Cardiac muscle cell (in vitro differentiated cells and primary cell): ENCODE data around the gene C6orf89. TPM values are rescaled to one million over a fixed set of nuclear protein-coding genes. Genes with fewer than 3 reads are reported as not detected.
A peak's percentile ranks its signal among the peaks of the same experiment; 100 is the strongest.

Source experiments
- DNase-seq, 2 donors: peaks; one replicate each; pipeline versions ENCODE4 v3.0.0 to v3.0.0-alpha.2; 2010 to 2017; ENCODE audit warnings: low read depth in 1 of 2, low spot score in 1 of 2
- H3K27ac ChIP-seq: fragments of 200-600 bp; sonication (generic); 2 replicates; pipeline ENCODE4 v1.5.1; 2016
- H3K27me3 ChIP-seq: fragments of 200-600 bp; sonication (generic); 2 replicates; pipeline ENCODE4 v1.6.0; 2016; ENCODE audit warnings: control low read depth
- H3K36me3 ChIP-seq: fragments of 200-600 bp; sonication (generic); 2 replicates; pipeline ENCODE4 v1.5.1; 2016; ENCODE audit warnings: control low read depth
- H3K4me1 ChIP-seq: fragments of 200-600 bp; sonication (generic); 2 replicates; pipeline ENCODE4 v1.8.1; 2017; ENCODE audit warnings: low read depth, mild to moderate bottlenecking, mixed run types
- H3K4me3 ChIP-seq: fragments of 200-600 bp; sonication (generic); 2 replicates; pipeline ENCODE4 v1.5.1; 2016; ENCODE audit warnings: mild to moderate bottlenecking
- H3K9me3 ChIP-seq: fragments of 200-600 bp; sonication (generic); 2 replicates; pipeline ENCODE4 v1.5.1; 2017; ENCODE audit warnings: low read depth, mild to moderate bottlenecking, control low read depth
- CTCF ChIP-seq: IDR thresholded peaks from 2 replicates; pipeline ENCODE4 v1.5.1; 2012; ENCODE audit warnings: low read depth, mild to moderate bottlenecking, low read length
- polyA plus RNA-seq: library from polyadenylated mRNA; unstranded; fragments of >200 nt; fragmentation: Nextera tagmentation; extraction: Ambion mirVana; gene quantifications from 2 replicates; pipeline ENCODE4 v1.2.1, GENCODE V29; 2016
- total RNA-seq: library from RNA; depleted of rRNA; stranded (reverse); fragments of >200 nt; gene quantifications from 2 replicates; pipeline ENCODE4 v1.2.3, GENCODE V29; 2016

C6orf89 gene
- total and polyA plus RNA-seq, 2 experiments from 2014 or later = 27.6 to 28.6 TPM

GRCh38 chr6:36893976-36894932 is 8.5 kb downstream of the C6orf89 start:
- Histone ChIP-seq H3K27me3 (no peaks in the 10 kb centered on the region), H3K4me1 (peaks cover 5% of the 10 kb centered on the region), H3K4me3 (no peak overlapping the region), H3K27ac (no peak overlapping the region), H3K36me3 (peaks cover 4% of the 10 kb centered on the region), H3K9me3 (no peaks in the 10 kb centered on the region)
- no peak for TF ChIP-seq CTCF
- DNase-seq = no peak

GRCh38 chr6:36897609-36898008 is 11.9 kb downstream of the C6orf89 start:
- DNase-seq = peak in 1 of 2 donors; percentile 32
- no peaks in the 10 kb centered on the region for H3K9me3 ChIP-seq
- H3K27me3 ChIP-seq = no peaks in the 10 kb centered on the region
- no peaks in the 10 kb centered on the region for H3K4me1 ChIP-seq
- no peak overlapping the region for H3K4me3 ChIP-seq
- H3K27ac ChIP-seq = no peak overlapping the region
- TF ChIP-seq CTCF = no peak
- peaks cover 17% of the 10 kb centered on the region for H3K36me3 ChIP-seq

- TF ChIP-seq CTCF = no peak
- DNase-seq = no peak
- Histone ChIP-seq H3K4me3 (no peak overlapping the region), H3K4me1 (no peaks in the 10 kb centered on the region), H3K9me3 (no peaks in the 10 kb centered on the region), H3K36me3 (peaks cover 22% of the 10 kb centered on the region), H3K27me3 (no peaks in the 10 kb centered on the region), H3K27ac (no peak overlapping the region)
Measured at GRCh38 chr6:36904114-36904513, 18.4 kb downstream of the C6orf89 start.

- H3K36me3 ChIP-seq = peaks cover 22% of the 10 kb centered on the region
- H3K4me1 ChIP-seq = no peaks in the 10 kb centered on the region
- TF ChIP-seq CTCF = no peak
- H3K9me3 ChIP-seq = no peaks in the 10 kb centered on the region
- no peak for DNase-seq
- H3K27ac ChIP-seq = no peak overlapping the region
- H3K27me3 ChIP-seq = no peaks in the 10 kb centered on the region
- no peak overlapping the region for H3K4me3 ChIP-seq
Measured at GRCh38 chr6:36904851-36905393, 19.2 kb downstream of the C6orf89 start.

- Histone ChIP-seq H3K9me3 (no peaks in the 10 kb centered on the region), H3K27ac (no peak overlapping the region), H3K36me3 (peaks cover 17% of the 10 kb centered on the region), H3K4me1 (no peaks in the 10 kb centered on the region), H3K4me3 (no peak overlapping the region), H3K27me3 (no peaks in the 10 kb centered on the region)
- DNase-seq = no peak
- no peak for TF ChIP-seq CTCF
Measured at GRCh38 chr6:36906539-36907325, 21.0 kb downstream of the C6orf89 start.
